ENCODE data around the gene PMS1.
"Not testable (repeated sequence)": the region's sequence is repeated elsewhere in the genome, so short reads cannot be mapped to it uniquely, and the experiment has no call there.

The PMS1 gene

DNA sequence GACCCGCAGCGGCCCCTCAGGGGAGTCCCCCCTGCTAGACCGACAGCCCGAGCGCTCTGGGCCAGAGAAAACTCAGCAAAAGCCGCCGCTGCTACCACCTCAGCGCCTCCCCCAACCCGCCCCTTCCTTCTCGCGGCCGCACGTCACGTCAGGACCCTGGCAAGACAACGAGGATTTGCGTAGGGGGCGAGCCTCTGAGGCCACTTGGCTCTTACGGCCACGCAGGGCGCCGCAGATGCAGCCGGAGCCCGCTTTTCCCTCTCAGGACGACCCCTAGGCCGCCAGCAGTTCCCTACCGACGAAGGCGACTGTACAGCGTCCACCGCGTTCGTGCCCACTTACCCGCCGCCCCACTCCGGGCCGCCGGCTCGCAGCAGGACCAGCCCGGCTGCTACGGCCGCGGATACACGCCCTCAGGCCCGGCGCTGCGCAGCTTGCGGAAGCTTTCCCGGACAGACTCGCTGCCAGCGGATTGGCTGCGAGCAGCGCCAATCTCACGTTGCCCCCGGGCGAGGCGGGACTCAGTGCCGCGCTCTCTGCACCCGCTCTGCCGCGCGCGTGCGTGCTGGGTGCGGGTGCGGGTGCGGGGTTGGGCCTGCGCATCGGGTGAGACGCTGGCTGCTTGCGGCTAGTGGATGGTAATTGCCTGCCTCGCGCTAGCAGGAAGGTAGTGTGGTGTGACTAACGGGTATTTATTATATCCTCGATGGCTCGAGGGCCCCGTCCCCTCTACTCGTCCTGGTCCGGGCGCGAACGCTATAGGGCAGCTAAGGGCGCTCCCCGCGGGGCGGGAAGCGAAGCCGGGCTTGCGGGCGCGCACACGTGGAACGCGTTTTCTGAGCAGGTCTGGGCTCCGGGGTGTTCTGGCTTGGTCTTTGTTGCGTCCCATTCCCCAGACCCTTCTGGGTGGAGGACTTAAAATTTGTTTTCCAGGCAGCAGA is at the start of gene PMS1, which contains the start of gene ORMDL1:
PMS1 (plus strand) TSS at position 524 of the 941 bp plus-strand sequence. CDS start 7,360 bp downstream, outside the sequence.
ORMDL1 (minus strand) TSS at position 413 of the 941 bp plus-strand sequence. CDS start 1,744 bp downstream, outside the sequence.
- TF ChIP-seq, protein P1, sequence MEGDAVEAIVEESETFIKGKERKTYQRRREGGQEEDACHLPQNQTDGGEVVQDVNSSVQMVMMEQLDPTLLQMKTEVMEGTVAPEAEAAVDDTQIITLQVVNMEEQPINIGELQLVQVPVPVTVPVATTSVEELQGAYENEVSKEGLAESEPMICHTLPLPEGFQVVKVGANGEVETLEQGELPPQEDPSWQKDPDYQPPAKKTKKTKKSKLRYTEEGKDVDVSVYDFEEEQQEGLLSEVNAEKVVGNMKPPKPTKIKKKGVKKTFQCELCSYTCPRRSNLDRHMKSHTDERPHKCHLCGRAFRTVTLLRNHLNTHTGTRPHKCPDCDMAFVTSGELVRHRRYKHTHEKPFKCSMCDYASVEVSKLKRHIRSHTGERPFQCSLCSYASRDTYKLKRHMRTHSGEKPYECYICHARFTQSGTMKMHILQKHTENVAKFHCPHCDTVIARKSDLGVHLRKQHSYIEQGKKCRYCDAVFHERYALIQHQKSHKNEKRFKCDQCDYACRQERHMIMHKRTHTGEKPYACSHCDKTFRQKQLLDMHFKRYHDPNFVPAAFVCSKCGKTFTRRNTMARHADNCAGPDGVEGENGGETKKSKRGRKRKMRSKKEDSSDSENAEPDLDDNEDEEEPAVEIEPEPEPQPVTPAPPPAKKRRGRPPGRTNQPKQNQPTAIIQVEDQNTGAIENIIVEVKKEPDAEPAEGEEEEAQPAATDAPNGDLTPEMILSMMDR (IDR thresholded peaks at IDR 0.05; ENCODE audit: borderline replicate concordance, insufficient read depth, low read depth, low read length) = no peak
- H3K4me3 ChIP-seq (ENCODE audit: low read depth, low read length) = peak within 1 kb of the TSS; percentile 87

DNA sequence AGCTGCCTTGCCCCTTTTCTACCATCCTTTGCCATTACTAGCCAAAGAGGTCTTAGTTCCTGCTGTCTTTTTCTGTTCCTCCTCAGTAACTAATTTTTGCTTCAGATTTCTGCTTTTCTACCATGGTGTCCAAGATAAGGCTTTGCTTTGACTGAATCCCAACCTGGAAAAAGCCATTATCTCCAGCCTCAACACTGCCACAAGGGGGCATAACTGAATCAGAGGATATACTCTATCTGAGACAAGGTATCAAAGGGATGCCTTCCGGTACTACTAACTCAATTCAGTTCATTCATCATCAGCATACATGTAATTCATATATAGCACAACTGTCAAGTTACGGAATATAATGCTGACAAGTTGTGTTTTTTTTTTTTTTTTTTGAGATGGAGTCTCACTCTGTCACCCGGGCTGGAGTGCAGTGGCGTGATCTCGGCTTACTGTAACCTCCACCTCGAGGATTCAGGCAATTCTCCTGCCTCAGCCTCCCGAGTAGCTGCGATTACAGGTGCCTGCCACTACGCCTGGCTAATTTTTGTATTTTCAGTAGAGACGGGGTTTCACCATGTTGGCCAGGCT is 33.1 kb upstream of the PMS1 start:
- H3K4me3 ChIP-seq (ENCODE audit: low read depth, low read length) = no peak overlapping the region
- TF ChIP-seq, protein P1 (IDR thresholded peaks at IDR 0.05; ENCODE audit: borderline replicate concordance, insufficient read depth, low read depth, low read length) = peak; percentile 56; the same call in 1 of the 2 replicates

DNA sequence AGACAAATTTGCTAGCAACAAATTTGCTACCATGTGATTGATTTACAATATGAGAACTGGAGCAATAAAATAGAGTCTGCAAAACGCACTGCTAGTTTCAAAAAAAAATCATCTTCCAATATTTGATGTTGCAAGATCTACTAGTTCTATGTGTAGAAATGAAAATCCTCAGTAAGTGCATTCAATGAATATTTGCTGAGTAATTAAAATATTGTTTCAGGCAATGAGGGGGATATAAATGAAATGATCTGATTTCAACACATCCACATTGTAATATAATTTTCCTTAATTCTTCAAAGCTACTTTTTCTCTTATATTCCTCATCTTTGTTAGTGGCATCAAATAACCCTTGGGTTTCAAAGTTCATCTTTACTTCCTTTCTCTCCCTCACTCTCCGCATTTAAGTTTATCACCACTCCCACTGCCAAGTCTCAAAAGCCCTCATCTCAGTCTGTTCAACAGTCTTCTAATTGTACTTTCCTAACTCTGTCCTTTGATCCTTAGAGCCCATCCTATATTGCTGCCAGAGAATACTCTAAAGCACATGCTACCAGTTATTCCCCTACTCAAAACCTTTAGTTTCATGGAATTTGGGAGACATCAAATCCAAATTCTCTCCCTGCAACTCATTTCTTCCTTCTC is 27.8 kb upstream of the PMS1 start:
- TF ChIP-seq, protein P1 (IDR thresholded peaks at IDR 0.05; ENCODE audit: borderline replicate concordance, insufficient read depth, low read depth, low read length) = no peak
- no peak overlapping the region for H3K4me3 ChIP-seq (ENCODE audit: low read depth, low read length)

DNA sequence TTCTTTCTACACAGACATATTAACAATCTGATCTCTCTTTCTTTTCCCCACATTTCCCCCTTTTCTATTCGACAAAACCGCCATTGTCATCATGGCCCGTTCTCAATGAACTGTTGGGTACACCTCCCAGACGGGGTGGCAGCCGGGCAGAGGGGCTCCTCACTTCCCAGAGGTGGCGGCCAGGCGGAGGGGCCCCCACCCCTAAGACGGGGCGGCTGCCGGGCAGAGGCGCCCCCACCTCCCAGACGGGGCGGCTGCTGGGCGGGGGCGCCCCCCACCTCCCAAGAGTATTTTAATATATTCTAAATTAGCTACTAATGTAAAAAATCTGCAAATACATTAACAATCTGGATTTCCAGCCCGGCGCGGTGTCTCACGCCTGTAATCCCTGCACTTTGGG is 24.1 kb upstream of the PMS1 start:
- not testable (repeated sequence) for H3K4me3 ChIP-seq (ENCODE audit: low read depth, low read length)

DNA sequence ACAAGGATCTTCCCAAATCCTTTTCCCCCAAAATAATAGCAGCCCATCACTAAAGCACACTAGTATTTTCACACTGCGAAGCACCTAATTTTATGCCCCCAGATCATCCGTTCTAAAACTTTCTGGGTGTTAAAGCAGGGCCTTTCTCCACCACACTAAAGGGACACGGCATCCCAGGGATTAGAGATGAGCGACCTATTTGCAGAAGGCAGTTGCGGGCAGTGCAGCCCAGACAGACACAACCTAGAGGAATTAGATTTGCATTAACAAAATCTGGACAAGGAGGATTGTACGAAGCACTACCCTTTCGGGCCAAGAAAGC is 22.1 kb upstream of the PMS1 start:
- H3K4me3 ChIP-seq (ENCODE audit: low read depth, low read length) = peak overlapping the region; percentile 61
- TF ChIP-seq, protein P1 (IDR thresholded peaks at IDR 0.05; ENCODE audit: borderline replicate concordance, insufficient read depth, low read depth, low read length) = no peak

DNA sequence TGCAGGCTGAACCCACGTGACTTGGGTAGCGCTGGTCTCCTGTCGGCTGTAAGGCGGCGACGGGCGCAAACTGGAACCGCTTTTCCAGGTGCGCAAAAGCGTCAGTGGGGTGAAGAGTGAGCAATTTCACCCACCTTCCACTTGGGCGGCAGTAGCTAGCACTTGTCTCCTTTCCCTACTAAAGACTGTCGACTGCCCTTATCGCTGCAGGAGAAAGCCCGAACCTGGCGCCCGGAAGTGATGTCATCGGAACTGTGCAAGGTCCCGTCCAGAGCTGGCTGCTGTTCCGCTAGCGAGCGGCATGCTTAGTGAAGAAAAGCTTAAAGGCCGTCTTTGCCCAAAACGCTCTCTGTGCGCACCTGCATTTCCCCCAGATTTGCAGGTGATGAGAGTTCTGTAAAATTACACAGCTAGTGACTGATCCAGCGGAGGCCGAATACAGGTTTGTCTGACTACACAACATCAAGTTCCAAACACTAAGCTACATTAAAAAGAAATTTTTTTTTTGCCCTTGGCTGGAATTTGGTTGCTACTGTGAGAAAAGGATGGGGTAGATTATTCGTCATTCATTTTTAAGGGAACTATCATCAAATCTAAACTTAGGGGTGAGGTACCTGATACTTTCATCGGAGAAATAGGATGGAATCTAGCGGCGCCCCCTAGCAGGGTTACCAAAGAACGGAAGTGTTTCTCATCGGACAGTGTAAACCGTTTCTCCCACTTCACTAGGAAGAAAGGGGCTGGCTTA is 21.5 kb upstream of the PMS1 start, which contains the start of gene OSGEPL1:
OSGEPL1 (minus strand) TSS at position 242 of the 748 bp plus-strand sequence. CDS start 1,152 bp downstream, outside the sequence.
- peak within 1 kb of the TSS; percentile 61 for H3K4me3 ChIP-seq (ENCODE audit: low read depth, low read length)
- TF ChIP-seq, protein P1 (IDR thresholded peaks at IDR 0.05; ENCODE audit: borderline replicate concordance, insufficient read depth, low read depth, low read length) = peak; percentile 41; the same call in 1 of the 2 replicates

All from GM12875 (cell line).